PC-9 (cell line): Measurements from ENCODE around the gene CYP1A1. TPM values are rescaled to one million over a fixed set of nuclear protein-coding genes. Genes with fewer than 3 reads are reported as not detected.
"Not testable (repeated sequence)": the region's sequence is repeated elsewhere in the genome, so short reads cannot be mapped to it uniquely, and the experiment has no call there.

ENCODE experiments used
- BruUV-seq: library from RNA; stranded (reverse); fragments of 400-500 nt; replicated peaks from 2 replicates; lab custom pipeline; 2021; lab: Mats Ljungman, UMichigan
- CTCF ChIA-PET: fragments of 300-600 bp; sonication (Branson Sonifier 250); formaldehyde crosslinking; loops from one replicate; lab custom pipeline; 2022; ENCODE audit warnings: antibody characterized with exemption; lab: Charles Lee
- POLR2A ChIA-PET: fragments of 300-600 bp; sonication (Branson Sonifier 250); formaldehyde crosslinking; loops from one replicate; lab custom pipeline; 2022; ENCODE audit warnings: antibody characterized with exemption; ENCODE audit not compliant: unreplicated experiment; lab: Charles Lee
- DNase-seq, 2 experiments: peaks; one replicate each; pipeline versions ENCODE4 v3.0.0 to v3.0.0-alpha.2; 2015 to 2022; ENCODE audit warnings: mixed read lengths in 1 of 2
- H2AFZ ChIP-seq: fragments of 200-600 bp; sonication (generic); 2 replicates; pipeline ENCODE4 v1.8.1; 2017; ENCODE audit warnings: antibody characterized with exemption
- H3F3A ChIP-seq: fragments of 200-600 bp; sonication (generic); 2 replicates; pipeline ENCODE4 v1.8.1; 2017; ENCODE audit warnings: antibody characterized with exemption, mild to moderate bottlenecking, low read depth; ENCODE audit not compliant: insufficient read depth
- H3K27ac ChIP-seq: fragments of 200-600 bp; sonication (generic); 2 replicates; pipeline ENCODE4 v1.6.1; 2016; ENCODE audit warnings: mixed run types
- H3K27me3 ChIP-seq: fragments of 200-600 bp; sonication (generic); 2 replicates; pipeline ENCODE4 v1.6.1; 2016; ENCODE audit warnings: low read depth, mixed run types; ENCODE audit not compliant: insufficient read depth
- H3K36me3 ChIP-seq: fragments of 200-600 bp; sonication (generic); 2 replicates; pipeline ENCODE4 v1.6.1; 2016; ENCODE audit warnings: low read depth, mixed run types
- H3K4me1 ChIP-seq: fragments of 200-600 bp; sonication (generic); replicated peaks from 2 replicates; pipeline ENCODE4 v1.6.1; 2016; ENCODE audit warnings: mixed run types; ENCODE audit not compliant: insufficient read depth
- H3K4me2 ChIP-seq: fragments of 200-600 bp; sonication (generic); 2 replicates; pipeline ENCODE4 v1.6.1; 2017; ENCODE audit warnings: mixed run types
- H3K4me3 ChIP-seq: fragments of 200-600 bp; sonication (generic); 2 replicates; pipeline ENCODE4 v1.6.1; 2016; ENCODE audit warnings: mixed run types
- H3K79me2 ChIP-seq: fragments of 200-600 bp; sonication (generic); 2 replicates; pipeline ENCODE4 v1.6.1; 2017; ENCODE audit warnings: low read depth, mixed run types
- H3K9me2 ChIP-seq: fragments of 200-600 bp; sonication (generic); 2 replicates; pipeline ENCODE4 v1.8.1; 2017; ENCODE audit warnings: mild to moderate bottlenecking; ENCODE audit not compliant: insufficient read depth
- H3K9me3 ChIP-seq: fragments of 200-600 bp; sonication (generic); 2 replicates; pipeline ENCODE4 v1.8.1; 2016; ENCODE audit warnings: low read depth; ENCODE audit not compliant: insufficient read depth
- H4K20me1 ChIP-seq: fragments of 200-600 bp; sonication (generic); 2 replicates; pipeline ENCODE4 v1.8.1; 2017; ENCODE audit not compliant: insufficient read depth
- CTCF ChIP-seq: fragments of 200-600 bp; sonication (generic); conservative IDR thresholded peaks from 2 replicates; pipeline ENCODE4 v1.6.1; 2017; ENCODE audit warnings: mixed run types, antibody characterized with exemption, mild to moderate bottlenecking, moderate library complexity
- EZH2 ChIP-seq: fragments of 200-600 bp; sonication (generic); IDR thresholded peaks from 2 replicates; pipeline ENCODE4 v1.8.0; 2017; ENCODE audit warnings: antibody characterized with exemption, low read depth
- intact Hi-C: fragments of 100-400 bp; cut with micrococcal nuclease; formaldehyde crosslinking; loops from one replicate; pipeline ENCODE4 v1.10.0; 2022; ENCODE audit not compliant: unreplicated experiment
- total RNA-seq: library from RNA; stranded (reverse); gene quantifications from 2 replicates; pipeline ENCODE4 v1.2.3, GENCODE V29; 2021

CYP1A1 gene
- total RNA-seq, 1 experiment from 2014 or later, result 0.39 TPM

GRCh38 chr15:74746389-74746788, 21.1 kb upstream of the CYP1A1 start:
- H3K4me1 ChIP-seq, result no peaks in the 10 kb centered on the region
- H3K36me3 ChIP-seq, result no peaks in the 10 kb centered on the region
- H3K27me3 ChIP-seq, result peaks cover 19% of the 10 kb centered on the region; the same call in 1 of the 2 replicates
- no peaks in the 10 kb centered on the region for H3K9me2 ChIP-seq
- no peak for DNase-seq
- TF ChIP-seq CTCF (no peak), EZH2 (no peak)
- ChIA-PET POLR2A (no interaction called here), CTCF (no interaction called here)
- no peaks in the 10 kb centered on the region for H3K9me3 ChIP-seq
- no peak overlapping the region for H2AFZ ChIP-seq
- H3F3A ChIP-seq, result no peaks in the 10 kb centered on the region
- H3K4me3 ChIP-seq, result no peak overlapping the region
- no peak overlapping the region for H3K4me2 ChIP-seq
- H3K79me2 ChIP-seq, result no peaks in the 10 kb centered on the region
- intact Hi-C loops, result no loop called here
- H4K20me1 ChIP-seq, result no peaks in the 10 kb centered on the region
- BruUV-seq, result no TSS peak
- H3K27ac ChIP-seq, result no peak overlapping the region

DNA sequence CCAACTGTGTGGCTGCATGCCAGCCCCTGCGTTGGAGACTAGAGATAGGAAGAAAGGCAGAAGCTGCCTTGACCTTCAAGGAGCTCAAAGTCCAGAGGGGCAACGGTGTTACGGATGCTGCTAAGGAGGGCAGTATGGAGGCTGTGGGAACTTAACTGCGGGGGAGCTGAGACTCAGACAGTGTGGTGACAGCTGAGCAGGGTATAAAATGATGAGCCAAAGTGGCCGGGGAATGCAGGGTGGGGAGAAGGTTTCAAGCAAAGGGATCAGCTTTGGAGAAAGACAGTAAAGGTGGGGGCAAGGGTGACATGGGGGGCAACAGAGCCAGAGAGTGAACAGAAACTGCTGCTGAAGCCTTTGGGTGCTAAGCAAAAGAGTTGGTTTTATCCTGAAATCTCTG, 17.1 kb upstream of the CYP1A1 start:
- no peak for DNase-seq
- Histone ChIP-seq H3K4me2 (no peak overlapping the region), H3K27me3 (peaks cover 33% of the 10 kb centered on the region; the same call in 1 of the 2 replicates), H3K4me1 (no peaks in the 10 kb centered on the region), H3K79me2 (no peaks in the 10 kb centered on the region), H3K4me3 (no peak overlapping the region), H3K9me3 (no peaks in the 10 kb centered on the region), H4K20me1 (no peaks in the 10 kb centered on the region), H3K9me2 (no peaks in the 10 kb centered on the region), H3K27ac (no peak overlapping the region), H3K36me3 (no peaks in the 10 kb centered on the region), H3F3A (no peaks in the 10 kb centered on the region), H2AFZ (no peak overlapping the region)
- intact Hi-C loops, result no loop called here
- no peak for TF ChIP-seq CTCF
- TF ChIP-seq EZH2, result no peak
- ChIA-PET CTCF (interaction anchor here (0.7 kb wide), 1 partner anchor 79 kb away, joined by 4 read pairs; no protein-coding TSS in a partner anchor), POLR2A (no interaction called here)
- BruUV-seq, result no TSS peak

GRCh38 chr15:74738239-74738638, 12.9 kb upstream of the CYP1A1 start:
- H3K27me3 ChIP-seq, result peaks cover 36% of the 10 kb centered on the region
- H3K27ac ChIP-seq, H3K9me3 ChIP-seq, H3F3A ChIP-seq, H3K4me1 ChIP-seq, DNase-seq, H4K20me1 ChIP-seq, CTCF ChIA-PET, H3K4me2 ChIP-seq, POLR2A ChIA-PET, H3K9me2 ChIP-seq, H3K4me3 ChIP-seq, H3K79me2 ChIP-seq, intact Hi-C loops, BruUV-seq, H2AFZ ChIP-seq, H3K36me3 ChIP-seq: not testable (repeated sequence)

- no TSS peak for BruUV-seq
- Histone ChIP-seq H3K4me1 (no peaks in the 10 kb centered on the region), H3K27me3 (peaks cover 27% of the 10 kb centered on the region), H3K9me2 (no peaks in the 10 kb centered on the region), H3K79me2 (no peaks in the 10 kb centered on the region), H3K9me3 (no peaks in the 10 kb centered on the region), H3K4me2 (no peak overlapping the region), H3K36me3 (no peaks in the 10 kb centered on the region), H4K20me1 (no peaks in the 10 kb centered on the region), H3K27ac (no peak overlapping the region), H2AFZ (no peak overlapping the region), H3K4me3 (no peak overlapping the region), H3F3A (no peaks in the 10 kb centered on the region)
- no peak for DNase-seq
- ChIA-PET POLR2A (no interaction called here), CTCF (no interaction called here)
- intact Hi-C loops, result no loop called here
- TF ChIP-seq CTCF (no peak), EZH2 (no peak)
Measured at GRCh38 chr15:74735305-74735704, 10.0 kb upstream of the CYP1A1 start.
